ENCODE results near the gene KCNQ1.

Gene KCNQ1

DNA sequence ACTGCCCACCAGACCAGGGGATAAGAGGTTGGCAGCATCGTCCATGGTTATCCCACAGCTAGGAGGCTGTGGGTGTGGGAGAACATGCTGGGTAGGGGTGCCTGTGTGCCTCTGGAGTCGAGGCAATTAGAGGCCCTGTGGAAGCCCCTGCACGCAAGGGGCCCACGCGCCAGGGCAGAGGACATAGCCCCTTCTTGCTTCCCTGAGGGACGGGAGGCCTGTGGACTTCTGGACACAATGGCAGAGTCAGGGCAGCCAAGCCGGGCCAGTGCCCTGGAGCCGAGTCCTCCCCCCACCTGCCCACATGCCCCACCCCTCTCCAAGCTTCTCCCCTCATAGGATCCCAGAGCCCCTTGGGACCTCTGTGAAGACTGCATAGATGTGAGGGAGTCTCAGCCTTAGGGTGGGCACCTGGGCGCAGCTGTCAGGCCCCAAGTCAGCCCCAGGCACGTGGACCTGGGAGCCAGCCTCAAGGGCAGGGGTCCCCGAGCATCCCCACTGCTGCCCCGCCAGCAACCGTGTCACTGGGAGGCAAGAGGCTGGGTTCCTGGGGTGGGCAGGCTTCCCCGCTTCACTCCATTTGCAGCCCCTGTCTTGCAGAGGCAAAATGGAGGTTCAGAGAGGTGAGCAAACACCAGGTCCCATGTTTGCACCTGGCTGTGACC lies 388.4 kb downstream of the KCNQ1 start:
- TF ChIP-seq, protein P1, sequence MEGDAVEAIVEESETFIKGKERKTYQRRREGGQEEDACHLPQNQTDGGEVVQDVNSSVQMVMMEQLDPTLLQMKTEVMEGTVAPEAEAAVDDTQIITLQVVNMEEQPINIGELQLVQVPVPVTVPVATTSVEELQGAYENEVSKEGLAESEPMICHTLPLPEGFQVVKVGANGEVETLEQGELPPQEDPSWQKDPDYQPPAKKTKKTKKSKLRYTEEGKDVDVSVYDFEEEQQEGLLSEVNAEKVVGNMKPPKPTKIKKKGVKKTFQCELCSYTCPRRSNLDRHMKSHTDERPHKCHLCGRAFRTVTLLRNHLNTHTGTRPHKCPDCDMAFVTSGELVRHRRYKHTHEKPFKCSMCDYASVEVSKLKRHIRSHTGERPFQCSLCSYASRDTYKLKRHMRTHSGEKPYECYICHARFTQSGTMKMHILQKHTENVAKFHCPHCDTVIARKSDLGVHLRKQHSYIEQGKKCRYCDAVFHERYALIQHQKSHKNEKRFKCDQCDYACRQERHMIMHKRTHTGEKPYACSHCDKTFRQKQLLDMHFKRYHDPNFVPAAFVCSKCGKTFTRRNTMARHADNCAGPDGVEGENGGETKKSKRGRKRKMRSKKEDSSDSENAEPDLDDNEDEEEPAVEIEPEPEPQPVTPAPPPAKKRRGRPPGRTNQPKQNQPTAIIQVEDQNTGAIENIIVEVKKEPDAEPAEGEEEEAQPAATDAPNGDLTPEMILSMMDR (IDR thresholded peaks at IDR 0.05; ENCODE audit: insufficient read depth, low read depth, low read length, missing control alignments), result no peak
- no peak overlapping the region for H3K4me3 ChIP-seq (ENCODE audit: low read depth, low read length)
- DNase-seq (ENCODE audit: low read depth), result no peak

DNA sequence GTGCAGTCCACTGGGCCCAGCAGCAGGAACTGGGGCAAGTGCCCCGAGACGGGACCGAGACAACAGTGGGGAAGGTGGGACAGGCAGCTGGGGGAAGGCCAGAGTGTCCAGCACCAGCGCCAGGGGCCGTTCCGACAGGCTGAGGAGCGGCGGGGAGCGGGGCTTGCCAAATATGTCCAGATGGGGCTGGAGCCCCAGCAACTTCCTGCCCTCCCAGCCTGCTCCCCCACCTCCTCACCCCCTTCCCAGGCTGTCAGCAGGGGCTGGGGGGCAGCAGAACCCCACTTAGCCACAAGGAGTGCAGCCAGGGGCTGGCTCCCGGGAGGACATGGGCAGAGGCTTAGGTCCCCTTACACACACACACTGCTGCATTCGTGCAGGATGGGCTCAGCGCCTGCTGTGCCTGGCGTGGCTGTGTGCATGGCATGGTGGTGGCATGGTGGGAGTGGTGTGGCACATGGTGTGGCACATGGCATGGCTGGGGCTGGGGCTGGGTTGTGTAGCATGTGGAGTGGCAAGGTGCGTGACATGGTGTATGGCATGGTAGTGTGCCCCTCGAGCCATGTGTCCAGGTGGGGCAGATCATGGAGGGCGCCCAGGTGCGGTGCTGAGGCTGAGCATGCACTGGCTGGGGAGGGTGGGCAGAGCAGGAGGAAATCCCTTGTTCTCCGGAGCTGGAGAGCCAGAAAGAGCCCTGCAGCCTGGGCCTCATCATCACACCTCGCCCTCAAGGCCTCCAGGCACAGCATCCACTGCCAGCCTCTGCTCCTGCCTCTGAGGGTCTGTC lies 389.1 kb downstream of the KCNQ1 start:
- no peak for DNase-seq (ENCODE audit: low read depth)
- TF ChIP-seq, protein P1 (IDR thresholded peaks at IDR 0.05; ENCODE audit: insufficient read depth, low read depth, low read length, missing control alignments), result no peak
- no peak overlapping the region for H3K4me3 ChIP-seq (ENCODE audit: low read depth, low read length)

DNA sequence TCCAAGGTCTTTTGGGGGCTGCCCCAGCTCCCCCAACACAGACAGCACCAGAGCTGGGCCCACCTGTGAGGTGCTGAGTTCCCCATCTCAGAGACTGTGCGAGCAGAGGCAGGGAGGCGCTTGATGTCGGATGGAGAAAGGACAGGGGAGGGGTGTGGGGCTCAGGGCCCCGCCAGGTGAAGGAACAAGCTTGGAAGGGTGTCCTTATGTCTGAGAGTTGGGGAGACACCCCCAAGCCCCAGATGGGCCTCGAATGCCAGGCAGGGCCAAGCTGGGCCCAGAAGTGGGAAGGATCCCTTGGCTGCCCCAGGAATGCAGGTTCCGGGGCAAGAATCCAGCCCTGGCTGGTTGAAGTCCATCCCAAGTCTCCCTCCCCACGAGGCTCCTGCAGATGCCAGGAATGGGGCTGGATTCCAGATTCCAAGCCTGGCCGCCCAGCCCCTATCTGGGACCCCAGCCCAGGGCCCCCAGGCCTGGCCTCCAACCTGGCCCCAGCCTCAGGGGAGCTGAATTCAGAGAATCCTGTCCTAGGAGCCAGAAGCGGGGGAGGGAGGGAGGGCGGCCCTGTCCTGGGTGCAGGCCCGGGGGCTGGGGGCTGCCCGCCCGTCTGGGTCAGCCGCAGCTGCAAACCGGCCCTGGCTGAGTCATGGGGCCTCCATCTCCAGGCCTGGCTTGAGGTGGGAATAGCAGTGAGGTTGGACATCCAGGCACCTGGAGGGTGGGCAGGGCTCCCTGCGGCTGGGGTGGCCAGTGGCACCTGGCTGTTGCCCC lies 389.9 kb downstream of the KCNQ1 start:
- TF ChIP-seq, protein P1 (IDR thresholded peaks at IDR 0.05; ENCODE audit: insufficient read depth, low read depth, low read length, missing control alignments), result no peak
- H3K4me3 ChIP-seq (ENCODE audit: low read depth, low read length), result no peak overlapping the region
- DNase-seq (ENCODE audit: low read depth), result no peak

DNA sequence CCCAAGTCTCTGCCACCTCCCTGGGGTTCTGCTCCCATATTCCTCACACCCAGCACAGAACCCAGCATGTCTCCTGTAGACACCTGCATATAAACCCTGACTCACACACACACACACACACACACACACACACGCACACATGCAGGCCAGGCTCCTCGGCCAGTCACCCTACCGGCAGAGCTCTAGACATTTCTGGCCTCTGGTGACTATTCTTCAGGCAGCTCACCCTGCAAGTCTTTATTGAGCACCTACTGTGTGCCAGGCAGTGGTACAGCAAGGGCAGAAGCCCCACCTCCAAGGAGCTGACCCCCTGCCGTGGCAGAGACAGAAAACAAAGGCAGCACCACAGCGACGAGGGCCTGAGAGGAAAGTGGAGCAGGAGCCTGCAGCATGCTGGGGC lies 390.5 kb downstream of the KCNQ1 start:
- H3K4me3 ChIP-seq (ENCODE audit: low read depth, low read length), result no peak overlapping the region
- TF ChIP-seq, protein P1 (IDR thresholded peaks at IDR 0.05; ENCODE audit: insufficient read depth, low read depth, low read length, missing control alignments), result no peak
- DNase-seq (ENCODE audit: low read depth), result no peak

DNA sequence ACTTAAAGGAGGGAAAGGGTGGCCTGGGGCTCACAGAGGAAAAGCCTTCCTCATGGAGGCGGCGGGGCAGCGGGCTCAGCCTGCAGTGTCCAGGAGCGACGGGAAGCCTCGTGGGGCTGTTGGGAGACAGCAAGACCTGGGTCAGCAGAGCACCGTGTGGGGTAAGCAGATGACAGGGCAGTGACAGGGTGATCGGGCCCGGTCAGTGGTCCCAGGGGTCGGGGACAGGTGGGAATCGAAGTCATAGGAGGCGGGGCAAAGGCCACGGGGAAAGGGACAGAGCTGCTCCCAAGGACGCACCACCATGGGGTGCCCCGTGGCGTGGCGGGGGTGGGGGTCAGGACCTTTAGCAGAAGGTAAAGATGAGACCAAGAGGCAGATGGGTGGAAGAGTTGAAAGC lies 390.9 kb downstream of the KCNQ1 start:
- TF ChIP-seq, protein P1 (IDR thresholded peaks at IDR 0.05; ENCODE audit: insufficient read depth, low read depth, low read length, missing control alignments), result no peak
- no peak overlapping the region for H3K4me3 ChIP-seq (ENCODE audit: low read depth, low read length)

DNA sequence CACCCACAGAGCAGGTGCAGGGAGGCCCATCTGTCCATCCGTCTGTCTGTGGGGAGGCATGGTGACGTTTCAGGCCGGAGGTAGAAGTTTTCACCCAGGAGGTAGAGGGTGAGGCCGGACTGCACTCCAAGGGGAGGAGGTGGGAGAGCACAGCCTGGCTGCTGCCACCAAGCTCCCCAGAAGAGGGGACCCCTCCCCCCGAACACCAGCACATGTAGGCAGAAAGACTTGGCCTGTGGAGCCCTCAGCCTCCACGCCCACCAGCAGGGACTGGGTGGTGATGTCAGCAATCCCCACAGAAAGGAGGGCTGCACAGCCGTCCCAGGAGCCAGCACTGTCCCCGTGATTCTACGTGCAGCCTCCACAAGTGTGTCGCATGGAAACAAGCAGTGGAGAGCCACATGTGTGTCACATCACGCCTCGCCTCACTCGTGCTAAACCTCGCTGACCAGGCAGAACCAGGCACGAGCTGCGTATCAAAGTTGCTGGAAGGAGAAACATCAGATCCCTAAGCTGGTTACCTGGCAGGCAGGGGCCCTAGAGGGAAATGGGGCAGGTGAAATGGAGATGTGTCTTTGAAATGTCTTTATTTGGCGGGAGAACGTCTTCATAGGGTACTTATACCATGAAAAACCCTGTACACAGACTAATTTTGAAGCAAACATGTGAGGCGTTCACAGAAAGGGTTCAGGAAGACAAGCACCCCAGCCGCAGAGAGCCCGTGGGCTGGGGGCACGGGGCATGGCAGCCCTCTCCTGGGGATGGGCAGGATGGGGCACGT lies 391.7 kb downstream of the KCNQ1 start:
- DNase-seq (ENCODE audit: low read depth), result no peak
- TF ChIP-seq, protein P1 (IDR thresholded peaks at IDR 0.05; ENCODE audit: insufficient read depth, low read depth, low read length, missing control alignments), result no peak
- H3K4me3 ChIP-seq (ENCODE audit: low read depth, low read length), result no peak overlapping the region

More for the DNA sequence above, 390.9 kb downstream of the KCNQ1 start:
- DNase-seq (ENCODE audit: low read depth), result no peak
